GM18498 (cell line): ENCODE measurements around the gene DLX1.

Experiments
- ATAC-seq: cut with Tn5 transposase; IDR thresholded peaks from one replicate; pipeline ENCODE4 v1.9.1; 2021; ENCODE audit warnings: mild to moderate bottlenecking, moderate library complexity; ENCODE audit not compliant: unreplicated experiment

The DLX1 gene

DNA sequence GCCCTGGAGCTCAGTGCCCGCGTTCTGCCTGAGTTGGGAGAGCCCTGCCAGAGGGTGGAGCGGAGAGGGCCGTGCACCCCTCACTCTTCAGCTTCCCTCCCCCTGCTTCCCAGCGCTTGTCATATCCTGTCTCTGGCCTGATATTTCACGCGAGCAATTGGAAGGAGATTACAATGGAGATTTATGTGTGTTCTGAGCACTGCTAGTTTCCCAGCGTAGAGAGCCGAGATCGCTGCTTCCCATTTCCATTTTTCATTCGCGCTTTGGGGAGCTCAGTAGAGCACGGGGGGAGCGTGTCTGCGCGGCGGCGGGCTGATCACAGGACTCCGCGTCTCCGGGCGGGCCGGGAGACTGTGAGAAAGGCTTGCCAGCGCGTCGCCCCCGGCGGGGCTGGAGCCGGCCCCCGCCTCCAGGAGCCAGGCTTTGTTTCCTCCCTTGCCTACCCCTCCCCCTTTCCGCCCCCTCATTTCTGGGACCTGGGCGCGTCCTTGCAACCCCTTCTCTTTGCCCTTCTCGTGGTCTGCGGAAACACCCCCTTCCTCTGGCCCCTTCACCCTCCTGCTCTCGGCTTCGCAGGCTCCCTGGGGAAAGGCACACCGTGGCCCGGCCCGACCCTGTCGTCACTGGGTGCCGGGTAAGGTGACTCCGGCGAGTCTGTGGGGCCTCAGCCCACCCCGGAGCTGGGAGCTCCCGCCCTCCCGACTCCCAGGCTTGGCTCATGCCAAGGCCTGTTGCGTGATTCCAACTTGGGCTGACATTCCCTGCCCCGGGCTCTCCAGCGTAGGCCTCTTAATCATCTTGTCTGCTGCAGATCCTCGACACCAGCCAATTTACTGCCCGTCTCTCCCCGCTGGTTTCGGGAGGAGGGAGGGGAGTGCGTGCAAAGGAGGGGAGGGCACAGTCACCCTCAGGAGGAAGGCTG lies 11.6 kb downstream of the DLX1 start:
- ATAC-seq: no peak

GRCh38 chr2:172097557-172098131 lies 12.3 kb downstream of the DLX1 start:
- ATAC-seq: no peak

- ATAC-seq: no peak
Measured at GRCh38 chr2:172098287-172098649, 13.0 kb downstream of the DLX1 start.

- no peak for ATAC-seq
Measured at GRCh38 chr2:172098650-172099471, 13.6 kb downstream of the DLX1 start.

DNA sequence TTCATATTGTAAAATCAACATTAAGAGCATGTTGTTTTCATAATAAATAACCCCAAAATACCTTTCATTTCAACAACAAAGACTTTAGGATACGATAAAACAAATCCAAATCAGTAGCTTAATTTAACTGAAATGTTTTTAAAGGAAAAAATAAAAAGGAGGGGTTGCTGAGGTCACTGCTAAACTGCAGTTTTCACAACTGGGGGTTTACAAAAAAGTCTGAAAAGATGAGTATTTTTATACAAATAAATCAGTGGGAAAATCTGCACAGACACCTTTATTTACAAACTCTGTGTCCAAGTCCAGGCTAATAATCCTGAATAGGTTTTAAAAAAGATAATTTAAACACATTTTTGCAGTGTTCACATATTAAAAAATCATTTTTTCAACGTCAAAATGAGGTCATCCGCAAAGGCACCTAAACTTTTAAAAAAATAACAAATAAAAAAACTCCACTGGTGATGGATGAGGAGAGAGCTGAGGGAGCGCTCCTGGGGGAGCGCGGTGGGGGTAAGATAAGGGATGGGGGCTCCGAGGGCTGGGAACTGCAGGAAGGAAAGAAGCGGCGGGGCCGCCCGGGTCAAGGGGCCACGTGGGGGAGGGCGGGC lies 14.3 kb downstream of the DLX1 start:
- no peak for ATAC-seq

DNA sequence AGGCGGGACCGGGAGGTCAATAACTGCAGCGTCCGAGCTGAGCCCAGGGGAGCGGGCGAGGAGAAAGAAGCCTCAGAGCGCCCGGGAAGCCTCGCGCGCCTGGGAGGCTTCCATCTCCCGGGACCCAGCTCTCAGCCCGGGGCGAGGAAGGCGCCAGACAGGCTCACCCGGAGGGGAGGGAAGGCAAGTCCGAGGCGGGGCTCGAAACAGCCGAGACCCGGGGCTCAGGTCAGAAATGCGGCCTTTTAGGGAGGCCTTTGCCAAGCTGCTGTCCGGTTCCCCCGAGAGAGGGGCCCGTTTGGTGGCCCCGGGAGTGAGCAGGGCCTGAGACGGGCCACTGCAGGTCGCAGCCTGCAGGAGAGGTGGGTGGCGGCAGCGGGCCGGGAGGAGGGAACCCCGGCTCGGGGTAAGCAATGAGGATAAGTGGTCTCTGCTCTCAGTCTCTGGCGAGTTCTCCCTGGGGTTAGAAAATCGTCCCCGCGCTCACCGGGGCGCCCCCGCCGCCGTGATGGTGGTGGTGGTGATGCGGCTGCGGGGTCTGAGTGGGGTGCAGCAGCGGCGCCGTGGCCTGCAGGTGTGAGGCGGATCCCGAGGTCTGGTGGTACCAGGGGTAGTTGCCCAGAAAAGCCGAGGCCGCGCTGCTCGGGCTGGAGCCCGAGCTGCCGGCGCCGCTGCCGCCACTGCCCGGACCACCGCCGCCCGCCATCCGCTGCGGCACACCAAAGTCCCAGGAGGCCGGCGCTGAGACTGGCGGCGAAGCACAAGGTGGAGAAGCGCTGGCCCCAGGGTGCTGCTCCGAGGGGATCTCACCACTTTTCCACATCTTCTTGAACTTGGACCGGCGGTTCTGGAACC lies 15.0 kb downstream of the DLX1 start:
- no peak for ATAC-seq

GRCh38 chr2:172100935-172101820 lies 15.9 kb downstream of the DLX1 start:
- no peak for ATAC-seq

DNA sequence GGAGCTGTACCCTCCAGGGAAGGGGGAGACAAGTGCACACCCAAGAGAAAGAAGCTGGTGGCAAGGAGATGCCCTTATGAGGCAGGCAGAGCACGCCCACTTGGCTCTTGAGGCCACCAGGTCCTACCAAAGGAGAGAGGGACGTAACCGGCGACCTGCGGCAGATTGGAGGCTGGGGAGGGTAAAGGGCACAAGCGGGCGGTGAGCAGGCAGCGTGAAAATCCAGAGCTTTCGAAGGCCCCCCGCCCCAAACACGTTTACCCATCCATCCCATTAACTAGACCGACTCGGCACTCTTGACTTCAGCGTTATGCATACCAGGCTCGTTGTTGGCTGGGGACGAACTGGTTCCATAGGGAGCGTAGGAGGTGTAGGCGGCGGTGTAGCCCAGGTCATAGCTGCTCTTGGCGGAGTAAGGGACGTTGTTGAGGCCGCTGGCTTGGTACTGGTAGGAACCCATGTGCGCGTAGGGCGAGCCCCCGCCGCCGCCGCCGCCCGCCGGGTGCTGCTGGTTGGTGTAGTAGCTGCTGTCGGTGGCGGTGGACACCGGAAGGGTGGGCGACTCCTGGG lies 16.6 kb downstream of the DLX1 start:
- ATAC-seq: no peak

- ATAC-seq: peak; percentile 79
Measured at GRCh38 chr2:172102391-172103359, 17.4 kb downstream of the DLX1 start, which contains the start of gene DLX2. DLX2 (minus strand) TSS chr2:172102900; CDS start chr2:172102538, 362 bp downstream.

DNA sequence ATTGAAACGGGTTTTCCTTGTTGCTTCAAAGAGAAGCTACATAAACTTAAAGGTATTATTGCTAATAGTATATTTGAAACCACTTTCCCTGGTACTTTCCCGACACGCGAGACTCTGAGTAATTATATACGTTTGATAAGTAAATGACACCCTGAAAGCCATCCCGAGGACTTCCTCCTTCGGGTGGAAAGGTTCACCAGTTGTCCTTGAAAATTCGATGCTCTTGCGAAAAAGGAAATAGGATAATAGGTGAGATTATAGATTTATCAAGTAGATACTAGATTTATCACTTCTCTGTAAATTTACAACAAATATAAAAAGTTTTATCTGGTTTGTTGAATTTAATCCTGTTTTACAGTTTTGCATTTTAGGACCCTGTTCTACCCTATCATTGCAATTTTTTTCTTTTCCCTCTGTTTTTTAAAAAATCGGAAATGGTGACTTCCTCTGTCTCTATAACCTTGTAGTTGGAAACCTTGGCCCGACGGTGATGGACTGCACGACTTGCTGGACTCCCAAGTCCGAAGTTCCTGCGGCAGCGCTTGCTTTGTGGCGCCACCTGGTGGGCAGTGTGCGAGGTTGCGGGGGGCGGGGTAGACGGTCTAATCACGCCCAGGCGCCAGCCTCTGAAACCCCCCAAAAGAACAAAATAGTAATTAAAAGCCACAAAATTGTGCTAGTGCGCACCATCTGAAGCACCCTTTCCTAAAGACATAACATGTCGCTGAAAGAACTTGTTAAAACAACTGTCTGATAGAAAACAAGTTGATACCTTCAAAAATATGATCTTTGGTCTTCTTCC lies 18.4 kb downstream of the DLX1 start:
- no peak for ATAC-seq

DNA sequence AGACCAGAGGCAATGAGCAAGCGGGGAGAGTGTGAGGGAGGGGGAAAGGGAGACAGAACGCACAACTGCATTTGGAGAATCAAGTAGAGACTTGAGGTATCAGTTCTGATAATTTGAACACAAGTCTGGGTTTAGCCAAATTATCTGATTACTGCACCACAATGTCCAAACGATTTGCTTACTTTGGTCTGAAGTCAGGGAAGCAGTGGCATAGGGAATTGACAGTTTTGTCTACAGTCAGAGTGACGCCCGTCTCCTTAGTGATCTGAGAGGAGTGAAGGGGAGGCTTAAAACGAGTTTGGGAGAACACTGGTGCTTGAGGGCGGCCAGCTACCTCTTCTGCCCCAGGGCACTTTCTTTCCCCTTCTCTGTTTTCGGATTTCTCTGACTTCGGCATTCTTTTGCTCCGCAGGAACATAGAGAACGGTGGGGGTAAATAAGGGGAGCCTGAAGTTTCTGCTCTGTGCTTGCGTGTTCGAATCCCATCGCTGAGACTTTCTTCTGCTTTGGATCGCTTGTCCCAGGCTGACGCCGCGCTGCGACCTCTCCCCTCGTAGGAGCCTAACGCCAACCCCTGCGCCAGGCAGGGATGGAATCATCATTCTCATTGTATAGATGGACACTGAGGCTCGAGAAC lies 20.3 kb downstream of the DLX1 start:
- ATAC-seq: no peak

DNA sequence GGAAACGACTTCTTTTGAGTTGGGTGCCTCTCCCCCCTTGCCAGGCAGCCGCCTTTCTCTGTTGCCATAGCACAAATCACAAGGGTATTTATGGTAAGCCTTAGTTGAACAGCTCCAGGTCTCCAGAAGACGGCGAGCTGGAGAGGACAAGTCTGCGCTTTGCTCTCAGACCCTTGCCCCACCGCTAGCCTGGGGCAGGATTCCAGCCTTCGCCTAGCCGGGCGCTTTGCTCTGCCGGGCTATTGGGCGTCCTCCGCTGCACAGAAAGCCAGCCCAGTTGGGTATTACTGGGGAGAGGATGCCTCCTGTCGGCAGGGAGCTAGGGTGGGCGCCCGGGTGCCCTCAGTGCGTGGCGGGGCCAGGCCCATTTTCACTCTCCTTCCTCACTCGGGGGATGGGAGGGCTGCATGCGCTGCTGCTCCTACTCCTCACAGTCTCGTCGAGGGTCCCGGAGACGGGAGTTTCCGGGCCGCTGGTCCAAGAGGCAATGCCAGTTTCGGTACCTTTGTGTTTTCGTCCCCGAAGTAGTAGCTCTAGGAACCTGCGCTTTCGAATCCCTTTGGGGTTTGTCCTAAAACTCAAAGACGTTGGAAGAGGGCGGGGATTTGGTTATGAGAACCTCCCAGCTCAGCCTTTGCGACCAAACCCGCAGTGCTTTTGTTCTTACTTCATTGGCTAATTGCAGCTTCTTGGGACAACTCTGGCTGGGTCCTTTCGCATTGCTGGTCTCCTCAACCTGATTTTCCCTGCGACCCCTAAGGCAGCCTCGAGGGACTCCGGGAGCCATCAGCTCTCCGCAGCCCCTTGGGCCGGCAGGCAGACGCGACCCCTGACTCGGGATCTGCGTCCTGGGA lies 21.0 kb downstream of the DLX1 start:
- no peak for ATAC-seq

GRCh38 chr2:172107690-172108586 lies 22.6 kb downstream of the DLX1 start:
- ATAC-seq: no peak

DNA sequence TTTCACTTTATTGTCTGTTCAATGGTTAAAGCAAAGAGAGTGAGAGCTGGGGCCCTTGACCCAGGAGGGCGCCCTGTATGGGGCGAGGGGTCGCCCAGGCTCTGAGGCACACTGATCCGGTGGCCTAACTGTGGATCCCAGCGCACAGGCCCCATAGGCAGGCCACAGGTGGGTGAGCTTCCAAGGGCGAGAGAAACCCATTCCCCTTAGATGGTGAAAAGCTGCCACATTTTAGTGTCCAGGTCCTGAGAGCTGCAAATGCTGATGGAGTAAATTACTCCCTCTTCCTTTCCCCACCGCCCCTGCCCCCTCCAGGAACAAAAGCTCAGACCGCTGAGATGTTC lies 23.3 kb downstream of the DLX1 start:
- no peak for ATAC-seq
